ENCODE measurements around the gene IKBKG.
"Not testable (repeated sequence)": the region's sequence is repeated elsewhere in the genome, so short reads cannot be mapped to it uniquely, and the experiment has no call there.

Gene IKBKG

GRCh38 chrX:154602766-154603437, 55.5 kb downstream of the IKBKG start:
- TF ChIP-seq CTCF (conservative IDR thresholded peaks at IDR 0.05; ENCODE audit: control insufficient read depth, insufficient read depth, low read depth, low read length), result no peak
- no peak for DNase-seq (ENCODE audit: low read depth)
- H3K4me3 ChIP-seq (ENCODE audit: control insufficient read depth, low read depth, low read length), result no peak overlapping the region

- DNase-seq (ENCODE audit: low read depth), result peak; percentile 58
- TF ChIP-seq CTCF (conservative IDR thresholded peaks at IDR 0.05; ENCODE audit: control insufficient read depth, insufficient read depth, low read depth, low read length), result no peak
- H3K4me3 ChIP-seq (ENCODE audit: control insufficient read depth, low read depth, low read length), result no peak overlapping the region
These were observed 56.3 kb downstream of the IKBKG start for GRCh38 chrX:154603438-154604430.

GRCh38 chrX:154605566-154605965, 58.1 kb downstream of the IKBKG start:
- TF ChIP-seq CTCF (conservative IDR thresholded peaks at IDR 0.05; ENCODE audit: control insufficient read depth, insufficient read depth, low read depth, low read length), result no peak
- DNase-seq (ENCODE audit: low read depth), result no peak
- H3K4me3 ChIP-seq (ENCODE audit: control insufficient read depth, low read depth, low read length), result no peak overlapping the region

- no peak overlapping the region for H3K4me3 ChIP-seq (ENCODE audit: control insufficient read depth, low read depth, low read length)
- TF ChIP-seq CTCF (conservative IDR thresholded peaks at IDR 0.05; ENCODE audit: control insufficient read depth, insufficient read depth, low read depth, low read length), result no peak
- DNase-seq (ENCODE audit: low read depth), result no peak
These were observed 60.0 kb downstream of the IKBKG start for GRCh38 chrX:154607370-154607769.

- not testable (repeated sequence) for H3K4me3 ChIP-seq (ENCODE audit: control insufficient read depth, low read depth, low read length); DNase-seq (ENCODE audit: low read depth)
These were observed 60.6 kb downstream of the IKBKG start for GRCh38 chrX:154607976-154608375.

- H3K4me3 ChIP-seq (ENCODE audit: control insufficient read depth, low read depth, low read length); DNase-seq (ENCODE audit: low read depth): not testable (repeated sequence)
These were observed 61.4 kb downstream of the IKBKG start for GRCh38 chrX:154608823-154609222.

- not testable (repeated sequence) for DNase-seq (ENCODE audit: low read depth); H3K4me3 ChIP-seq (ENCODE audit: control insufficient read depth, low read depth, low read length)
These were observed 63.7 kb downstream of the IKBKG start for GRCh38 chrX:154611146-154611545.

- H3K4me3 ChIP-seq (ENCODE audit: control insufficient read depth, low read depth, low read length), result not testable (repeated sequence)
These were observed 66.2 kb downstream of the IKBKG start for GRCh38 chrX:154613586-154613985.

More at GRCh38 chrX:154613586-154613985, 66.2 kb downstream of the IKBKG start:
- not testable (repeated sequence) for DNase-seq (ENCODE audit: low read depth)

All from fibroblast of mammary gland (primary cell).